Uterus (tissue), 4 donors: ENCODE results near the gene ZNF782. TPM values are rescaled to one million over a fixed set of nuclear protein-coding genes. Genes with fewer than 3 reads are reported as not detected.

Experiments used
- DNase-seq, 2 donors: peaks; one replicate each; pipeline ENCODE4 v3.0.0-alpha.2; 2019 to 2020
- H3K27ac ChIP-seq, 2 donors: fragments of 200-600 bp; sonication (generic); 1 replicate in 1 of 2; 2 replicates in 1 of 2; pipeline ENCODE4 v1.5.1; 2016 to 2018
- H3K27me3 ChIP-seq, 2 donors: fragments of 200-600 bp; sonication (generic); one replicate each; pipeline ENCODE4 v1.5.1; 2018 to 2019; ENCODE audit warnings: control low read depth in 1 of 2
- H3K36me3 ChIP-seq, 2 donors: fragments of 200-600 bp; sonication (generic); one replicate each; pipeline ENCODE4 v1.5.1; 2019; ENCODE audit warnings: control low read depth in 1 of 2
- H3K4me1 ChIP-seq, 2 donors: fragments of 200-600 bp; sonication (generic); one replicate each; pipeline ENCODE4 v1.5.1; 2018 to 2019; ENCODE audit warnings: control low read depth in 1 of 2
- H3K4me3 ChIP-seq, 2 donors: fragments of 200-600 bp; sonication (generic); 1 replicate in 1 of 2; 2 replicates in 1 of 2; pipeline ENCODE4 v1.5.1; 2018 to 2019; ENCODE audit warnings: mild to moderate bottlenecking in 1 of 2
- H3K9me3 ChIP-seq, 2 donors: fragments of 200-600 bp; sonication (generic); one replicate each; pipeline ENCODE4 v1.5.1; 2019; ENCODE audit warnings: control low read depth in 1 of 2
- POLR2A ChIP-seq, 2 donors: fragments of 450-650 bp; IDR thresholded peaks; one replicate each; pipeline ENCODE4 v1.6.1; 2016; ENCODE audit warnings: antibody characterized with exemption in 2 of 2, mild to moderate bottlenecking in 1 of 2, moderate library complexity in 1 of 2
- intact Hi-C: fragments of 100-400 bp; cut with DNase I; formaldehyde crosslinking; loops from one replicate; pipeline ENCODE4 v1.15.1; 2023; ENCODE audit warnings: low total_unique reads
- total RNA-seq, 4 donors: library from RNA; depleted of rRNA in 3 of 4; stranded (reverse); fragments of >200 nt in 3 of 4; gene quantifications; one replicate each; pipeline versions ENCODE4 v1.1.0 to v1.2.4, GENCODE V29; 2014 to 2023
- TF ChIP-seq, protein P1 (sequence below), 4 experiments: fragments of 200-600 bp in 2 of 4; fragments of 450-650 bp in 2 of 4; sonication (generic) in 2 of 4; IDR thresholded peaks; one replicate each; pipeline ENCODE4 v1.5.1; 2016 to 2019; ENCODE audit warnings: antibody characterized with exemption in 4 of 4, mild to moderate bottlenecking in 2 of 4, moderate library complexity in 1 of 4
- donor health status: DM: yes; HTN: yes; CAD: no.

Gene ZNF782
- total RNA-seq, 4 donors from 2014 or later: 9.2 to 25.9 (median 19.1) TPM

DNA sequence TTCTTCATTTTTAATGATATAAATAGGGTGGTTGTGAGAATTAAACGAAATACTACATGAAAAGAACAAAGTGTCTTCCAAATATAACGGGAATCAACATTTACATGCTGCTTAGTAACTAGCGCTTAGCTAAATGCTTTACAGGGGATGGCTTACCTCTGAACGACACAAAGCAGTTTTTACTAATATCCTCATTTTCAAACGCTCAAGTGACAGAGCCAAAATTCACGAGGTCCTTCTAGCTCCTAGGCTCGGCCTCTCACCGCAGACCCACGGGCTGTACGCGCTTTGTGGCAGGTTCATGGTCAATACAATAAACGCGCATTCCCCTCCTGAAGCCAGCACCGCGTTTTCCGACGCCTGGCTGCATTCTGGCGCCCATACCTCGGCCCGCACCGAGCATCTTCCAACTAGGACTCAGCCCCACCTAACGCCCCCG is 76.9 kb downstream of the ZNF782 start:
- Histone ChIP-seq H3K27me3 (no peaks in the 10 kb centered on the region), H3K9me3 (peaks cover 0 to 6% of the 10 kb centered on the region in 2 donors), H3K4me3 (peak overlapping the region; percentile 71 to 87), H3K4me1 (no peaks in the 10 kb centered on the region), H3K27ac (peak overlapping the region; percentile 84 to 89), H3K36me3 (no peaks in the 10 kb centered on the region)
- TF ChIP-seq, protein P1, sequence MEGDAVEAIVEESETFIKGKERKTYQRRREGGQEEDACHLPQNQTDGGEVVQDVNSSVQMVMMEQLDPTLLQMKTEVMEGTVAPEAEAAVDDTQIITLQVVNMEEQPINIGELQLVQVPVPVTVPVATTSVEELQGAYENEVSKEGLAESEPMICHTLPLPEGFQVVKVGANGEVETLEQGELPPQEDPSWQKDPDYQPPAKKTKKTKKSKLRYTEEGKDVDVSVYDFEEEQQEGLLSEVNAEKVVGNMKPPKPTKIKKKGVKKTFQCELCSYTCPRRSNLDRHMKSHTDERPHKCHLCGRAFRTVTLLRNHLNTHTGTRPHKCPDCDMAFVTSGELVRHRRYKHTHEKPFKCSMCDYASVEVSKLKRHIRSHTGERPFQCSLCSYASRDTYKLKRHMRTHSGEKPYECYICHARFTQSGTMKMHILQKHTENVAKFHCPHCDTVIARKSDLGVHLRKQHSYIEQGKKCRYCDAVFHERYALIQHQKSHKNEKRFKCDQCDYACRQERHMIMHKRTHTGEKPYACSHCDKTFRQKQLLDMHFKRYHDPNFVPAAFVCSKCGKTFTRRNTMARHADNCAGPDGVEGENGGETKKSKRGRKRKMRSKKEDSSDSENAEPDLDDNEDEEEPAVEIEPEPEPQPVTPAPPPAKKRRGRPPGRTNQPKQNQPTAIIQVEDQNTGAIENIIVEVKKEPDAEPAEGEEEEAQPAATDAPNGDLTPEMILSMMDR (IDR thresholded peaks at IDR 0.05): no peak
- TF ChIP-seq POLR2A (IDR thresholded peaks at IDR 0.05): no peak
- intact Hi-C loops: no loop called here
- no peak for DNase-seq

DNA sequence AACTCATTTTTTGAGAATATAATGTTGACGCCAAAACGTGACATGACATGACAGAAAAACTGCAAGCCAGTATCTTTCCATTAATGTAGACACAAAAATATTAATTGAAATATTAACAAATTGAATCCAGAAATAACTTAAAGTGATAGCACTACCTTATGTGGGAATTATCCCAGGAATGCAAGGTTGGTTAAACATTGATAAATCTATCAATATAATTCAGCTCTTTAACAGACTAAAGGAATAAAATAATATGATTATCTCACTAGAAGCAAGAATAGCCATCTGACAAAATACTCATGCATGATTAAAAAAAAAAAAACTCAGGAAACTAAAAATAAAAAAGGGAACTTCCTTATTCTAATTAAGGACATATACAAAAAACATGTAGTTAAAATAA is 83.2 kb downstream of the ZNF782 start:
- no peaks in the 10 kb centered on the region for H3K4me1 ChIP-seq
- DNase-seq: no peak
- intact Hi-C loops: no loop called here
- H3K9me3 ChIP-seq: peaks cover 0 to 57% of the 10 kb centered on the region in 2 donors
- no peak overlapping the region for H3K4me3 ChIP-seq
- no peaks in the 10 kb centered on the region for H3K36me3 ChIP-seq
- no peak for TF ChIP-seq POLR2A (IDR thresholded peaks at IDR 0.05)
- TF ChIP-seq, protein P1 (IDR thresholded peaks at IDR 0.05): no peak
- H3K27me3 ChIP-seq: no peaks in the 10 kb centered on the region
- H3K27ac ChIP-seq: no peak overlapping the region

DNA sequence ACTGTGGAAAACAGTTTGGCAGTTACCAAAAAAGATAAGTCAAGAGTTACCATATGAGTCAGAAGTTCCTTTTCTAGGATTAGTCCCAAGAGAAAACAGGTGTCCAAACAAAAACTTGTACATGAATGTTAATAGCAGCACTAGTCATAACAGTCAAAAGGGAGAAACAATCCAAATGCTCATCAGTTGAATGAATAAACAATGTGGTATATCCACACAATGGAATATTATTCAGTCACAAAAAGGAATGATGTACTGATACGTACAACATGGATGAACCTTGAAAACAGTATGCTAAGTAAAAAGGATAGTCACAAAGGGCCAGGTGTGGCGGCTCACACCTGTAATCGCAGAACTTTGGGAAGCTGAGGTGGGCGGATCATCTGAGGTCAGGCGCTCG is 84.3 kb downstream of the ZNF782 start:
- no peaks in the 10 kb centered on the region for H3K27me3 ChIP-seq
- TF ChIP-seq, protein P1 (IDR thresholded peaks at IDR 0.05): no peak
- TF ChIP-seq POLR2A (IDR thresholded peaks at IDR 0.05): no peak
- no peak for DNase-seq
- H3K4me1 ChIP-seq: no peaks in the 10 kb centered on the region
- H3K9me3 ChIP-seq: peaks cover 0 to 67% of the 10 kb centered on the region in 2 donors
- H3K36me3 ChIP-seq: no peaks in the 10 kb centered on the region
- no peak overlapping the region for H3K27ac ChIP-seq
- no peak overlapping the region for H3K4me3 ChIP-seq
- intact Hi-C loops: no loop called here

Other genes starting within 250 kb of the ZNF782 start
- gene CDC14B, start 234.7 kb downstream of the ZNF782 start, total RNA-seq: 10 to 100 TPM in 3 of 4 donors, 1 to 10 TPM in 1; 9.7 to 40.5 (median 20.6) TPM
- 10 to 100 TPM in 3 of 4 donors, 1 to 10 TPM in 1; 8.5 to 24.7 (median 19.8) TPM for gene PRXL2C, start 199.2 kb downstream of the ZNF782 start, total RNA-seq
- 10 to 100 TPM in 3 of 4 donors, 1 to 10 TPM in 1; 5.0 to 45.8 (median 20.3) TPM for gene ZNF510, start 76.4 kb downstream of the ZNF782 start, total RNA-seq
- gene NUTM2G, start 74.3 kb upstream of the ZNF782 start, total RNA-seq: not detected
- gene CTSV, start 184.6 kb upstream of the ZNF782 start, total RNA-seq: 1 to 10 TPM in 1 of 4 donors, not detected in 3; 1.6 TPM